Stimulated activated CD8-positive, alpha-beta memory T cell treated with anti-CD3 and anti-CD28 coated beads, Interleukin-12 subunit alpha, Interleukin-12 subunit beta, amount 100 ng/mL, for 1 hour (primary cell): ENCODE data around the gene GLI3.

Experiments
- DNase-seq: peaks from one replicate; pipeline ENCODE4 v3.0.0-alpha.2; 2020; ENCODE audit warnings: low read depth

Gene GLI3

DNA sequence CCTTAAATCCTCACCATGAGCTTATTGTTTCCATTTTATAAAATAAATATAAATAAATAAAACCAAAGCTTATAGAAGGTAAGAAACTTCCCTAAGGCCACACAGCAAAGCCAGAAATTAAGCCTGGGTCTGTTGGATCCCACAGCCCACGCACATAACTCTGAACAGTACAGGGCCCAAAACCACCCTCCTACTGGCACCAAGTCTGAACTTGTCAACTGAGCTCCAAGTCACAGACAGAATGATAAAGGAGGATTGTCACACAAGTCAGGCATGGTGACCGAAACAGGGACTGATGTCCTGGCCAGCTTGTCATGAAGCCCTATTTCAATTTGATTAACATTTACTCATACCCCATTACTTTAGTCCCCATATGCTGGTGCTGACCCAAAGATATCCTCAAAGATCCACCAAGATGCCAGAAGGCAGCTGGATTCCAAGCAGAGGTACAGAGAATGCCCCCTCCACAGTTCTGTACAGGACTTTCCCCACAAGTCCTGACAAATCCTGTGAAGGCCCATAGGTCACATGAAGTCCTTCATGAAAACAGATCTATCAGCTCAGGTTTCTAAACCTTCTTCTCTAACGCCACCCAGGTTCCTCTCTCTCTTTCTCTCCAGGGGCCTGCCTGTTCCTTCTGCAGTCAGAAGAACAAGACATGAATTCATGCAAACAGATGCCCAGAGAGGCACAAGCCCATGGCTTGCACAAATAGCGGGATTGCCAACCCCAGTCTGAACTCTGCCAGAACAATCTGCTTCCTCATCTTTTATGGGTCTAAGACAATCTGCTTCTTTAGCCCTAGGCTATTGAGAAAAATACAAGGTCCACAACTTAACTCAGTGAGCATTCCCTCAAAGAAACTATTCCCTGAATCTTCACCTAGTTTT, 60.9 kb downstream of the GLI3 start:
- no peak for DNase-seq

- no peak for DNase-seq
Observed at GRCh38 chr7:42174391-42174912, 62.6 kb downstream of the GLI3 start.

DNA sequence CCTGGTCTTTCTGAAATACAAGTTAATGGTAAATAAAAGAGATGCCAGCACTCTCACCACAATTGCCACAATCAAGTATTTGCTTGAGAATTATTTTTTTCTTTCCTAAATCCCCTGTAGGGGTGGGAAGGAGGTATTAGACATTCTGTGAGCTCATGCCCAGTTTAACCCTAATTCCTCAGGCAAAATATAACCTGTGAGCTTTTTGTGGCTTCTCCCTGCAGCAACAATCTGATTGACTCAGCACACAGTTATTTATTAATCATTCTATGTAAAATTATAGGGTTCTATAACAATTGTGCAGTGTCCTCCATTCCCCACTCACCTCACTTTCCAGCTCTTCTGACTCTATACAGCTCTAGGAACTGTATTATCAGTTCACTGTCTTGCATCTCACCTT, 66.3 kb downstream of the GLI3 start:
- DNase-seq, result no peak

GRCh38 chr7:42168512-42168911, 68.5 kb downstream of the GLI3 start:
- DNase-seq, result no peak

DNA sequence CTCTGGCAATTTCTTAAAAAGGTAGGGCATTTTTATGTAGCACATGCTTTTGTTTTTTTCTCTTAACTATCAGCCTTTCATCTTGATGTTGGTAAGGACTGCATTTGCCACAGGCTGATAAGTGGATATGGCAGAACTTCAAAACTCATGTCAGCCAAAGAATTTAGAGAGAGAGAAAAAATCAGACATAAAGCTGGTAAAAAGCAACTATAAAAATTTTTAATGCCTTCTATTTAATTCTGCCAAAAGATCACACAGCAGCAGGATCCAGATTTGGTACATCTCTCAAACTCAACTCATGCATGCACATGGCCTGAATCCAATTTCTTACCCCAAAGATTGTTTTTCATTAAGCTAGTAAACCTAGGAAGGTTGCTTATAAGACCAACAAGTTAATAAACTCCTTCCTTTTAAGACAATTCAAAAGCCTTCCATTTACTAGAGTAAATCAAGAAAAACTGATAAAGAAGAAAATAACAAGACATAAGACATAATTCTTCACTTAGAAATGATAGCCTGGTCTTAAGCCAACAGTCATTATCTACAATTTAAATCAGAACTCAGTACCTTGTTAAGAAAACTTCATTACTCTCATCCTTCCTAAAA, 69.3 kb downstream of the GLI3 start:
- no peak for DNase-seq

GRCh38 chr7:42167206-42167605, 69.8 kb downstream of the GLI3 start:
- DNase-seq, result no peak

DNA sequence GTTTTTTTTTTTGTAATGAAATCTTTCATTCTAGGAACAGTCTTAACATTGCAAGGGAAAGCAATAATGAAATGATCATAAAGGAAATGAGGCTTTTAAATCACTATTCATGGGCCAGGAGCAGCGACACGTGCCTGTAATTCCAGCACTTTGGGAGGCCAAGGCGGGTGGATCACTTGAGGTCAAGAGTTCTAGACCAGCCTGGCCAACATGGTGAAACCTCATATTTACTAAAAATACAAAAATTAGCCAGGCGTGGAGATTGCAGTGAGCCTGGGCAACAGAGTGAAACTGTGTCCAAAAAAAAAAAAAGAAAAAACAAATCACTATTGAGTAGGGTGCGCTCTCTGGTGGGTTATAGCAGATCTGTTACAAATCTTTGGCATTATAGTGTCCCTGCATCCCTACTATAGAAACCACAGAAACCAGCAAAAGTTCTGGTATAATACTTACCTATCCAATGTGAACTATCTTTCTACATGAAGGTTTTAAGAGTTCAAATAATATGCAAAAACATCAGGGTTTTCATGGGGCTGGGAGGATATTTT, 72.1 kb downstream of the GLI3 start:
- no peak for DNase-seq

DNA sequence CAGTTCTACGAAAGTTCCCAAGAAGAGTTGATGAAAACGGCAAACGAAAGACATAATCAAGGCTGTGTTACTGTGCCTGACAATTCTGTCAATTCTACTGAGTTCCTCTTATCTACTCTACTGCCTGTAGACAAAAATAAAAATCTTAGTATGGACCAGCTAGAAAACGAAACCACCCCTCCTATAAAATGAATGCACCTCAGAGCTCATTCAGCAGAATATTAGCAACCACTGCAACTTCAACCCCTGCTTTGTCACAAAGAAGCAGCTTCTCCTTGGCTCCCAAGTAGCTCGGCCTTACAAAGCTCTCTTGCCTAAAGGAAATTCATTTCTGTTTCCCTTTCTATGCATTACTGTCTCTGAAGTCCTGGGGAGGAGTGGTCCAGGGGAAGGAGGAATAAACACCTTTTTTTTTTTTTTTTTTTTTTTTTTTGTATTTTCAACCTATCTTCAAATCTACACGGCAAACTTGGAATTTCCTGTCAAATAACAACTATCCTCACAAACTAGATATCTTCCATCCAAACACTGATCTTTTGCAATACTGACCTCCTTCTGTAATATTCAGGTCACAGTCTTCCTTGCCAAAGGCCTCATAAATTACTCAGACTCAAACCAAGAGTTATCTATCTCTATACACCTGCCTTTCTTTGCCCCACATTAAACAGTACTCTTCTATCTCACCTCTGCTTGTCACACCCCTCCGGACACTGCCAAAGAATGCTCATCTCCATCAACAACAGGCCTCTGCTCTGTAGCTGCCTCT, 74.3 kb downstream of the GLI3 start:
- DNase-seq, result no peak

DNA sequence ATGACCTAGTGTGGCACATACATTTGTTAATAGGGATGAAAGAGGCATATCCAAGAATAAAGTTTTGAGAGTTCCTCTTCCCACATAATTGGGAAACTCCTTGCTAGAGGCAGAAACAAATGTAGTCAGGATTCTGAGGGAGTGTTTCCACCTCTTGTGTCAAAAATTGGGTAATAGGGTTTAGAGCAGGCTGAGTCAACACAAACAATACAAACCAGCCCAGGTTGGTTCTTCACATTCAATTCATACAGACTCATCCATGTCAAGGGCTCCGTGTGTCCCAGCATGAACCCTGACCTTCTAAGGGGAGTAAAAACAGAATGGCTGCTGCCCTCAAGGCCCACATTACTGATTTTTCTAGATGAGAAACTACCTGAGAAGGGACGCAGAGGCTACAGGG, 75.3 kb downstream of the GLI3 start:
- no peak for DNase-seq

- DNase-seq, result no peak
Observed at GRCh38 chr7:42161110-42161509, 75.9 kb downstream of the GLI3 start.

- no peak for DNase-seq
Observed at GRCh38 chr7:42159130-42159529, 77.9 kb downstream of the GLI3 start.

- DNase-seq, result no peak
Observed at GRCh38 chr7:42156967-42157721, 79.9 kb downstream of the GLI3 start.

GRCh38 chr7:42156291-42156865, 80.6 kb downstream of the GLI3 start:
- DNase-seq, result no peak

DNA sequence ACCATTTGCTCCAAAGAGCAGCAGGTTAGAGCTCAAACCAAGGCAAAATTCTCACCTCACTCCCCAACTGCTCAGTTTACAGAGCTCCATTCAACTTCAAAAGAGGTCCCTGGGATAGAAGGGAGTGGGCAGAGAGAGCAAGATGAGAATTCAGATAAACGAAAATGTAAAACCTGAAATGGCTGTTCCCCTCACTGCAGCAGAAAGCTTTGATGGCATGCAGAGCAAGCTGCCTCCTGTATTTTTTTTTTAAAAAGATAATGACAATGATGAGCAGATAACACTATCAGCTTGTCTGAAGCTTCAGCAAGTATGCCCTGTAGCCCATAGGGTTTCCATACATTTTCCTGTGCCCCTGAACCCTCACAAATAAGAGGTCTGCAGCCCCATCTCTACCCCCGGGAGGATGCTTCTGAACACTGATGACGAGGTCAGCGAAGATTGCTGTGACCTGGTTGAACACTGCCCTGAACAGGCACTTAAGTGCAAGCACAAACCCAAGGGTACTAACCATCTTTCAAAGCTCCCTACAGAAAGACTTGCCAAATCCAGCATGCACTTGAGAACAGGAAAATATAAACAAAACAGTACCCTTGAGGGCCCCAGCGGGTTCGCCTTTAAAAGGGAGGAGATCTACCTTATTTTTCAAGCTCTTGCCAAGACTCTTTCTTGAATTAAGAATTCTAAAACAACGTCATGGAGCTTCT, 81.3 kb downstream of the GLI3 start:
- DNase-seq, result no peak

DNA sequence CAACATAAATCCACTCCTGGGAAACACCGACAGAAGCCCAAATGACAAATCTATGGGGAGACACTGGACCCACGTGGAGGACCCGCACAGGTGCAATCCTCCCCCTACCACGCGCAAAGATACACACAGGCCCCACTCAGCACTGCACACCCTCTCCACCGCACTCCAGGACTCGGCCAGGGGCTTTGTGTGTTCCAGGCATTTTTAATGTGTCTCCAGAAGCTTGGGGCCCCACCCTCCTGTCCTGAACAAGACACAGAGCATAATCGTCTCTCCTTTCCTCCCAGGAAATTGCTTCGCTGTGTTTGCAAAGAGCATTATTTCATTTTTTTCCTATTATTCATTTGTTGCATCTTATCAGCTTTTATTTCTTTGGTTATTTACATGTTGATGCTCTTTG, 82.8 kb downstream of the GLI3 start:
- no peak for DNase-seq

DNA sequence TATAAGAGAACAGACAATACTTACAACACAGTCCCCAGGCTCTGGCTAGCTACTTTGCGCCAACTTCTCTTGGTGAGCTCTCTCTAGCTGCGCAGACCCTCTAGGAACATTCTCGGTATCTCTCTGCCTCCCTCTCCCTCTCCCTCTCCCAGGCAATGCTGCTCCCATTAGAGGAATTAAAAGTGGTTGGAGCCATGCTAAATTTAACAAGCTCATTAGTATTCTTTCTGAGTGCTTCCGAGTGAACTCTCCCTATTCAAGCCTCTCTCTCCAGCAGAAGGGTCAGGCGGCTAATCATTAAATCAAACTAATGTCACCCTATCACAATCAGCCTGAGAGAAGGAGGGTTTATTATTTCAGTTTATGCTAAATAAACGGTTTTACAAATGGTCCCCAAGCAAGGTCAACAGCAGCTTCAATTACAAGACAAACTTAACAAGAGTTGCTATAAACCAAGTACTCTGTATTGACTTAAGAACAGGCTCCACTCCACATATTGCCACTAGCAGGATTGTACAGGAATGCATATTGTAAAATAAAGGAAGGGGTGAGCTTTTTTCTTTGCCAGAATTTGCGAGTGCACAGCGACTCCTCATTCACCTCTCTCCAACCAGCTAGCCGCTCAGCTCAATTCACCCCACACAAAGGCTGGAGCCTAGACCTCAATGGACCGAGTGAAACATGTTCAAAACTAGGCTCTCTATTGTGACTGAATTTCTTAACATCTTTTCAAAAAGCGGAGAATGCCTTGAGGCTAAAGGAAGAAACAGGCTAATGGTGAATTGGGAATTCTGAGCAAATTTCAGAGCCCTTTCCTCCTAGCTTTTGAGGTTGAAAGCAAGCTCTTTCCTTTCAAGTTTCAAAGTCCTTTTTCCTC, 84.4 kb downstream of the GLI3 start:
- DNase-seq, result no peak

GRCh38 chr7:42151309-42151708, 85.7 kb downstream of the GLI3 start:
- DNase-seq, result no peak

- no peak for DNase-seq
Observed at GRCh38 chr7:42145539-42145938, 91.5 kb downstream of the GLI3 start.

- no peak for DNase-seq
Observed at GRCh38 chr7:42144604-42145003, 92.4 kb downstream of the GLI3 start.
